SH-SY5Y (cell line): ENCODE measurements around the gene PMS2.

Source experiments
- GATA2 ChIP-seq: IDR thresholded peaks from 2 replicates; pipeline ENCODE4 v1.6.1; 2011; ENCODE audit warnings: mild to moderate bottlenecking, low read depth, low read length
- GATA3 ChIP-seq: IDR thresholded peaks from 2 replicates; pipeline ENCODE4 v1.6.1; 2011; ENCODE audit warnings: low read depth, mild to moderate bottlenecking, low read length, moderate library complexity

GRCh38 chr7:6030988-6031387, 22.1 kb upstream of the PMS2 start, which contains the start of gene ANKRD61:
- TF ChIP-seq GATA2 = no peak
- TF ChIP-seq GATA3 = no peak
